ENCODE data around the gene FAM98B.

FAM98B gene

DNA sequence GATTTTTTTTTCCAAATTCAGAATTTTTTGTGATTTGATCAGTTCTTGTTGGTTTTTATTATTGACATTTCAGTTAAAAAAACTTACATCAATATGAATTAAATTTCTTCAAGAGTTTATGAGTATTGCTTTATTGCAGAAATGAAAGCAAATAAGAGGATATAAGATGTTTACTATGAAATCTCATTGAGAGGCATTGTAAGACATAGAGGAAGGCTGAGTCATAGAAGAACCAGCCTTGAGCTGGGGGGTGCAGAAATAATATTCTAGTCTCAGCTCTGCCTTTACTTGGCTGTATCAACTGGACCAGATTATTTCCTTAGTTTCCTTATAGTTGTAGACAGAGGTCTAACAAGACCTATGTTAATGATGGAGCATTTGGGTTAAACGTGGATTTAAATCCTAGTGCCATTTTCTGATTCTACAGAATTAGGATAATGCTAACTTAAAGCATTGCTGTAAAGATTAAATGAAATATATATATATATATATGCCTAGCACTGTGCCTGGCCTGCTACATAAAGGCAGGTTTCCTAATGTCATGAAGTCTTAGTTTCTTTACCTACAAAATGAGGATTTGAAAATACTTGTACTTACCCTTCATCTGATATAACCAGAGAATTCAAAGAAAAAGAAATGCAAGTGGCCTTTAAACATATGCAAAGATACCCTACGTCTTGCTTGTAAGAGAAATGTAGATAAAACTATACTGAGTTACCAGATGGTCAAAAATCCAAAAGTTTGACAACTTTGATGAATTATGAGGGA lies 7.3 kb downstream of the FAM98B start:
- no peak for DNase-seq

GRCh38 chr15:38463893-38464292 lies 10.0 kb downstream of the FAM98B start:
- DNase-seq: no peak

GRCh38 chr15:38464675-38465074 lies 10.7 kb downstream of the FAM98B start:
- no peak for DNase-seq

DNA sequence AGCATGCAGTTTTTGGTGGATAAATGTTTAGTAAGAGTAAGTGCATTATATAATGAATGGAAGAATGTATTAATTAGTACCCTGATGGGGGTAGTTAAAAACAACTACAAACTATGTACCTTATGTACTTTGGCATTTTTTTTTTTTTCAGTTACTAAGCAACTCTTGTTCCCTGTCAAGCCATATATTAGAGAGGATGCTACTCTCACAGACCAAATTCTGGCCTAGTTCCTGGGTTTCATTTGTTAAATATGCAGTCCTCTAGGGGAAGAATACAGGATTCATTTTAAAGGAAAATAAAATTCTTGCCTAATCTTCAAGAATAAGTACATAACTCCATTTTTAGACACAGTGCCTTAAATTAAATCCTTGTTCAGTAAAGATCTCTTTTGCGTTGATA lies 16.9 kb downstream of the FAM98B start:
- DNase-seq: no peak

DNA sequence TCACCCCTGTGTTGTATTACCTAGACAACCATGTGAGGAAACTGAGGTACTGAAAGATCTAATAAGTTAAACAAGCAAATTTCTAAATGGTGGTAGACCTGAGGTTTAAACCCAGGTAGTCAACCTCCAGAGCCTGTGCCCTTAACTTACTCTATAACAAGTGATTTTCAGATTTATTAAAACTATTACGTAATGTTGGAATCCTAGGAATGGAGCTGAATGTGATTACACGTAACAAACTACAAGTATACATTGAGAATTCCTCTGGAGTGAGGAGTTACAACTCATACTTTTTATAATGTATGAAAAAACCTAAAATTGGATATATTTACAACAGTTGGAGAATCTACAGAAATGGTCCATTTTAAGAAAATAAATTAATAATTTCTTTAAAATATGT lies 18.0 kb downstream of the FAM98B start:
- no peak for DNase-seq

- peak; percentile 80 for DNase-seq
Measured at GRCh38 chr15:38474155-38474757, 20.3 kb downstream of the FAM98B start.

GRCh38 chr15:38475361-38475760 lies 21.4 kb downstream of the FAM98B start:
- DNase-seq: no peak

- no peak for DNase-seq
Measured at GRCh38 chr15:38476120-38476519, 22.2 kb downstream of the FAM98B start.

DNA sequence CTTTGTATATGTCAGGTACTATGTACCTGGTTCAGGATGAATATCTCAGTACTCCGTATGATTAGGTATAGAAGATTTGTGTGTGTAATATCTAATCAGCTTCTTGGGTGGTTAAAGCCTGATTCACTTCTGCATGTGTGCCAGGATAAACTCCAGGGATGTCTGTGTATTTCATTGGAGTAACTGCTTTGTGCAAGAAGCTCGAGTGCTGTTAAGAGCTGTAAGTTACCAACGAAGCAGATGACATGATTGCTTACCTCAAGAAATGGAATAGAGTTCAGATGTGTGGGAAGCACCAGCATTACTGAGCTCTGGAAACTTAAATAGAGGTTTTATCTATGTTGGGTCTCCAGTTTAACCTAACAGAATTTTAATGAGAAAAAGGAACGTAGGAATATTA lies 23.7 kb downstream of the FAM98B start:
- no peak for DNase-seq

GRCh38 chr15:38479266-38479665 lies 25.3 kb downstream of the FAM98B start:
- no peak for DNase-seq

DNA sequence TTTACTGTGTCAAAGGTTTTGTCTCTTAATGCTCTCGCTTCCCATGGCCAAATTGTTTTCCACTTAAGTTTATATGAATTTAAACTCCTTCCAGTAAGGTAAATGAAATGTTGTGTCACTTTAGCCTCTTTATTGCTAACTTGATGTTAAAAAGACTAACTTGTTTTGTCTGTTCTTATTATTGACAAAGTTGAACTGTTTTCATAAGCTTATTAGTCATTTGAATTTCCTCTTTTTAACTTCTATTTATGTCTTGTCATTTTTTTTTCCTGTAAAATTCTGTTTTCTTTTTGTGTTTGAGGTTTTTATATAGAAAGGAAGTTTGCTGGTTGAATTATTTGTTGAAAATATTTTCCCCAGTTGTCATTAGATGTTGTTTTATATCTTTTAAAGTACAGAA lies 25.8 kb downstream of the FAM98B start:
- DNase-seq: no peak

DNA sequence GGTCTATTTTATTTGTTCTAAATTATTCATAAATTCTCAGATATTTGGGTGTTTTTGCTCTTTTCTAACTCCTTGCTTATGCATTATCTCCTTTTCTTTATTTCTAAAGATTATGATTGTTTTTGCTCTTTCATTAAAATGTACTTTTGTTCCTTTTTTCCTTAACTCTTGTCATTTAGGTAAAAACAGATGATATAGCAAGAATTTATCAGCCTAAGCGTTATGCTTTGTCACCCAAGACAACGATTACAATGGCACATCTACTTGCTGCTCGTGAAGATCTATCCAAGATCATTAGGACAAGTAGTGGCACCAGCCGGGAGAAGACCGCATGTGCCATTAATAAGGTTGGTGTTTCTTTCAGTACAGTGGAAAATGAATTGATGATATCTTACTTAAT lies 27.2 kb downstream of the FAM98B start:
- DNase-seq: no peak

DNA sequence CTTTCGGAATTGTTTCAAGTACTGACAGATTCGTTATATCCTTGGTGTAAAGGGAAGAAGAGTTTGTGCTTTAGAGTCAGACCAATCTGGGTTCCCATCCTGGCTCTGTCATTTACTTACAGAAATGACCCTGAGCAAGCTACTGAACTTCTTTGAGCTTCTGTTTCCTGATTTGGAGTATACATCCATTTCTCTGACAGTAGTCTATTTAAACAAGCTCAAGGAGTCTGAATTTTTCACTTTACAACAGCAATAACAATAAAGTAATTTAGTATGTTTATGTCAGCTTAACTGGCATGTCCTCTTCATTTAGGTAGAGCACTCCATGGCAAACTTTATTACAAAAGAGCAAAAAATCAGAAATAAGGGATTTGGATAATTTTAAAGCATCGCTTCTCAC lies 27.8 kb downstream of the FAM98B start:
- DNase-seq: no peak

DNA sequence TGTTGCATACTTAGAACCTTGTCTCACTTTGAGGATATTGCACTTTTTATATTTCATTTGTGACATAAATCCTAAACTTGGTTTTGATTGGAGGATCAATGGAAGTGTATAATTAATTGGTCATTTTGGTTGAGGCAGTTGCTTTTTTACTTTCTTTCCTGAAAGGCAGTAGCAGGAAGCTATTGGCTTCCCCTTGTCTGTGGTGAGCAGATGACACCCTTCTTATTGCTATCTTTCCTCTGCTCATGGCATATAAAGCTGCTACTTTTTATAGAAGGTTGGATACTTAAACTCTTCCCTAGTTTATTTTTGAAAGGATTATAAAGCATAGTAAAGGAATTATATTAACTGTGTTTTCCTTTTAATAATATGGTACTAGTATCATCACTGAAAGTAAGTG lies 28.6 kb downstream of the FAM98B start:
- DNase-seq: peak; percentile 17

- peak; percentile 42 for DNase-seq
Measured at GRCh38 chr15:38486936-38487335, 33.0 kb downstream of the FAM98B start.

DNA sequence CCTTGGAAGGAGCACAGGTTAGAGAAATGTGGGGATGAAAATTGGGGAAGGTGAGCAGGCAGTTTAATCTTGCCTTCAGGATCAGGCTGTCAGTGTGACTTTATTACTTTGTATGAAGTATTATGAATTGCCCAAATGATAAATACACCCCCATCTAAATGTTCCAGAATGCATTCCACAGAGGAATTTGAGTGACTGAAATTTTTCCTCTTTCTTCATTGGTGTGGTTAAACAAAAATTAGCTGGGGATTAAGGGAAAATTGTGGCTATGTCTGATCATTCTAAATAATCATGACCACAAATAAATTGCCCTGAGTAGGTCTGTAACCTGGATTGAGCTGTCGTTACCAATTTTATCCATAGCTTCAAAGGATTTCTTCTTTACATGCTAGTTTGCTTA lies 33.5 kb downstream of the FAM98B start:
- no peak for DNase-seq

GRCh38 chr15:38490242-38490922 lies 36.5 kb downstream of the FAM98B start:
- no peak for DNase-seq

DNA sequence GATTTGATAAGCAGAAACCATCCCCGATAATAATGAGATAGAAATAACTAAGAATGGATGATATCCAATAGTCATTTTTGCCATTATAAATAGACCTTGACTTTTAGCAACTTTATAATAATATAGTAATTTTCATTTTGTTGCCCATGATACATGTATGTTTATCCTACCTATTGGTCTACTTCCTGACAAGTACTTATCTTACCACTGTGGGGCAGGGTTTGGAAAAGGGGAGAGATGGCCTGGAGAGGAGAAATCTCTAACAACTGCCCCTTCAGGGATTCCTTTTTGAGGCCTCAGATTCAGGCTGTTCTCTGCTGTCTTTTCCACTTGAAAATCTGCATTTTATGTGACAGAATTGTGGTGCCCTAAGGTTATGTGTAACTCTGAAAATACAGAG lies 42.2 kb downstream of the FAM98B start:
- DNase-seq: no peak

- DNase-seq: no peak
Measured at GRCh38 chr15:38499651-38500050, 45.7 kb downstream of the FAM98B start.

- no peak for DNase-seq
Measured at GRCh38 chr15:38503496-38503895, 49.6 kb downstream of the FAM98B start.

DNA sequence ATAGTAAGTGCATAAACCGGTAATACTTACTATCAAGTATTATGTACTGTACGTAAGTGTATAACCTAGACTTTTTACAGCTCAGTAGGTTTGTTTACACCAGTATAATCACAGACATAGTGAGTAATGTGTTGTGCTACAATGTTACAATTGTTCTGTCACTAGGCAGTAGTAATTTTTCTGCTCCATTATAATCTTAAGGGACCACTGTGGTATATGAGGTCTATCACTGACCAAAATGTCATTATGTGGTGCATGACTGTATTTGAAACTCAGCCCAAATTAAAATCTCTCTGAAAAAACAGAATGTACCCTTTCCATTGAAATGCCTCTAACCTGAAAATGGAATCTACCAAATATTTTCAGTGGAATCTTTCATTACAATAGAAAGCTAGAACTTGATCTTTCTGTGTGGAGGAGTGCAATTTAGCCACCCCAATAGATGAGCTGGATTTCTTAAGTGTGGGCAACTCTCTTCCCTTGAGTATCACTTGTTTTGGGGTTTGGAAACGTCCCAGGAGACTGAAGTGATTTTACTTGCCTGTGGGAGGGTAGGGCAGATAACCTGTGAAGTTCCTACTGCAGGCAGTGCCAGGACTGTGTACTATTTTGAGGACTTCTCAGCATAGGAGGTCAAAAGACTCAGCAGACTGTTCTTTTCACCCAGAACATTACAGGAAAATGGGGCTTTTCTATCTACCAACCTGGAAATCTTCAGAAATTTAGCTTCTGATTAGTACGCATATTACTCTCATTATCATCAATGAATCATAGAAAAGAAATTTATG lies 50.9 kb downstream of the FAM98B start:
- DNase-seq: no peak

- no peak for DNase-seq
Measured at GRCh38 chr15:38506997-38507396, 53.1 kb downstream of the FAM98B start.

DNA sequence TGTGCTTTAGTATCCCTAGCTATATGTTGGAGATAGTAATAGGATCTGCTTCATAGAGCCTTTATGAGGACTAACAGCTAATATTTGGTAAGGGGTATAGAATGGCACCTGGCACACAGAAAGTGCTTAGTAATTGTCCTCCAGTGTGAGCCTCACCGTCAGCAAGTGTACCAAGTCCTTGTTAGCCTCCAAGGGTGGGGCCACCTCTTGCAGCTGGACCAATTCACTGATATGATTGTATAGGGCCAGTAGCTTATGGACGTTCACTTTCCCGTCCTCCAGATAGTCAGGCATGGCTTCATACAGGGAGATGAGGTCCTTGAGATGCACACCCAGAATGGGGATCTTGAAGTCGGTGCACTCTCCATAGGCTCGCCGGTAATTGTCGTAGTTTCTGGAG lies 53.6 kb downstream of the FAM98B start:
- no peak for DNase-seq

- no peak for DNase-seq
Measured at GRCh38 chr15:38508647-38509046, 54.7 kb downstream of the FAM98B start.
